ENCODE measurements around the gene RFX1. TPM values are rescaled to one million over a fixed set of nuclear protein-coding genes. Genes with fewer than 3 reads are reported as not detected.

Gene RFX1
- total and polyA plus RNA-seq, 2 of the 13 experiments (the other 11 are each of a cell fraction or from before 2014, with no cell fraction given) = 1.1 to 1.3 TPM

DNA sequence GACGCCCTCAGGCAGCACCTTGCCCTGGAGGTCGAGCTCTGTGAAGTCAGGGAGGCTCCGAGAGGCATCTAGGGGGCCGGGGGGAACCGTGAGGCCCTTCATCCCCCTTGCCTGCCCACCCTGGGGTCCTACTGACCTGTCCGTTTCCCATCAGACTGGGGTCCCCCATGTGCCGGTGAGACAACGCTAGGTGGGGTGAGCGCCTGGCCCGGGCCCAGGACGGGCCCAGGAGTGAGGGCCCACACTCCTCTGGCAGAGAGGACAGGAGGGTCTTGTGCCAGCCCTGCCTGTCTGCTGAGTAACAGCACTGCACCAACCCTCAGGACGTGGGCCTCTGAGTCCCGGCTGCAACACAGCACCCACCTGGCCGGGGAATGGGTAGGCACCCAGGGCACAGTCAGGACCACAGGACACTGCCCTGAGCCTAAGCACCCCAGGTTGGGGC lies 39.4 kb downstream of the RFX1 start:
- FAIRE-seq (no peak), ATAC-seq (no peak), DNase-seq (ENCODE audit: low spot score) (no peak)
- intact Hi-C loops (cut with micrococcal nuclease; ENCODE audit: unreplicated experiment) = no loop called here
- Histone ChIP-seq H3K4me3 (replicated peaks in 1 of 3; ENCODE audit: insufficient read depth in 1 of 3, low read depth in 2 of 3, low read length in 3 of 3) (no peak overlapping the region), H3K4me1 (ENCODE audit: insufficient read depth, low read length) (no peaks in the 10 kb centered on the region), H3K4me2 (ENCODE audit: low read depth, low read length) (no peak overlapping the region), H3K27ac (ENCODE audit: extremely low read length, insufficient read depth, low read length) (no peak overlapping the region), H2AFZ (ENCODE audit: low read length) (no peak overlapping the region), H3K9ac (ENCODE audit: insufficient read depth, low read depth, low read length) (no peak overlapping the region), H3K27me3 (ENCODE audit: control insufficient read depth in 1 of 2, insufficient read depth in 2 of 2, low read length in 2 of 2) (no peaks in the 10 kb centered on the region), H3K36me3 (replicated peaks in 1 of 2; ENCODE audit: control insufficient read depth in 1 of 2, insufficient read depth in 2 of 2, low read length in 2 of 2) (peaks cover 10 to 35% of the 10 kb centered on the region in 2 experiments), H3K9me3 (ENCODE audit: low read length) (no peaks in the 10 kb centered on the region), H4K20me1 (ENCODE audit: insufficient read depth, low read length) (no peaks in the 10 kb centered on the region), H3K79me2 (ENCODE audit: insufficient read depth, low read length) (no peaks in the 10 kb centered on the region)
- ChIA-PET POLR2A (no interaction called here), CTCF (ENCODE audit: low intra/inter-chr PET ratio, low total read pairs) (no interaction called here)
- 80% methylated on average over 2 of the region's 14 CpGs for WGBS (ENCODE audit: low lambda C conversion rate)
- in situ Hi-C loops (cut with HindIII; ENCODE audit: extremely low pct_ligation_motif_present, low pct_unique_long_range_greater_than_20kb) = no loop called here
- TF ChIP-seq ONECUT2 (CRISPR knock-in tag; IDR thresholded peaks at IDR 0.05) = no peak
- TF ChIP-seq, protein P1, sequence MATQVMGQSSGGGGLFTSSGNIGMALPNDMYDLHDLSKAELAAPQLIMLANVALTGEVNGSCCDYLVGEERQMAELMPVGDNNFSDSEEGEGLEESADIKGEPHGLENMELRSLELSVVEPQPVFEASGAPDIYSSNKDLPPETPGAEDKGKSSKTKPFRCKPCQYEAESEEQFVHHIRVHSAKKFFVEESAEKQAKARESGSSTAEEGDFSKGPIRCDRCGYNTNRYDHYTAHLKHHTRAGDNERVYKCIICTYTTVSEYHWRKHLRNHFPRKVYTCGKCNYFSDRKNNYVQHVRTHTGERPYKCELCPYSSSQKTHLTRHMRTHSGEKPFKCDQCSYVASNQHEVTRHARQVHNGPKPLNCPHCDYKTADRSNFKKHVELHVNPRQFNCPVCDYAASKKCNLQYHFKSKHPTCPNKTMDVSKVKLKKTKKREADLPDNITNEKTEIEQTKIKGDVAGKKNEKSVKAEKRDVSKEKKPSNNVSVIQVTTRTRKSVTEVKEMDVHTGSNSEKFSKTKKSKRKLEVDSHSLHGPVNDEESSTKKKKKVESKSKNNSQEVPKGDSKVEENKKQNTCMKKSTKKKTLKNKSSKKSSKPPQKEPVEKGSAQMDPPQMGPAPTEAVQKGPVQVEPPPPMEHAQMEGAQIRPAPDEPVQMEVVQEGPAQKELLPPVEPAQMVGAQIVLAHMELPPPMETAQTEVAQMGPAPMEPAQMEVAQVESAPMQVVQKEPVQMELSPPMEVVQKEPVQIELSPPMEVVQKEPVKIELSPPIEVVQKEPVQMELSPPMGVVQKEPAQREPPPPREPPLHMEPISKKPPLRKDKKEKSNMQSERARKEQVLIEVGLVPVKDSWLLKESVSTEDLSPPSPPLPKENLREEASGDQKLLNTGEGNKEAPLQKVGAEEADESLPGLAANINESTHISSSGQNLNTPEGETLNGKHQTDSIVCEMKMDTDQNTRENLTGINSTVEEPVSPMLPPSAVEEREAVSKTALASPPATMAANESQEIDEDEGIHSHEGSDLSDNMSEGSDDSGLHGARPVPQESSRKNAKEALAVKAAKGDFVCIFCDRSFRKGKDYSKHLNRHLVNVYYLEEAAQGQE (IDR thresholded peaks at IDR 0.05; ENCODE audit: borderline replicate concordance in 1 of 2, low read depth in 1 of 2, low read length in 2 of 2) = no peak
- BruUV-seq (replicated peaks) = no TSS peak

DNA sequence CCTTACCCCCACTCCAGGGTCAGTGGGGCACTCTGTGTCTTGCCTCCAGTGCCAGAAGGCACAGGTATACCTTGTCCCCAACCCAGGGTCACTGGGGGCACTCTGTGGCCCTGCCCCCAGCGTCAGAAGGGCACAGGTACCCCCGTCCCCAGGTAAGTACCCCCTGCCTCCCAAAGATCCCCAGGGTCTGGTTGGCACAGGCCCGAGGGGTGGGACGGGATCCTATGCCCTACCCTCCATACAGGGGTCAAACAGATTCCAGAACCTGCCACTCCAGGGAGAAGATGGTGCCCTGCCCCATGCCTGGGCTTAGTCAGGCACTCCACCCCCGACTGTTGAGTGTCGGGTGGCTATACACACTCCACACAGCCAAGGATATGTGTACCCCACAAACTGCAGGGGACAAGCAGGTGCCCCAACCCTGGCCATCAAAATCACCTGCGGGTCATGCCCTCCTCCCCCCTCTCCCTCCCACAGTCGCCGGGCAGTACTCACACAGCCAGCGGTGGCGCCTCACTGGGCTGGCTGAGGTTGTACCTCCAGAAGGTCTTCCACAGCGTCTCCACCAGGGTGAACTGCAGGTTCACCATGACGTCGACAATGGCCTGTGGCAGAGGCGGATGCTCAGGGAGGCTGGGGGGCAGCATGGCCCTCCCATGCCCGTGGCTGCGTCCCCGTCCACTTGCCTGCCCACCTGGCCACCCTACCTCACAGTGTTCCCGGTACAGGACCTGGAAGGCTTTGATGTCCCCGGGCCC lies 40.0 kb downstream of the RFX1 start:
- POLR2A ChIA-PET = no interaction called here
- in situ Hi-C loops (cut with HindIII; ENCODE audit: extremely low pct_ligation_motif_present, low pct_unique_long_range_greater_than_20kb) = no loop called here

More for the DNA sequence above, 40.0 kb downstream of the RFX1 start:
- FAIRE-seq (no peak), DNase-seq (ENCODE audit: low spot score) (no peak), ATAC-seq (no peak)
- CTCF ChIA-PET (ENCODE audit: low intra/inter-chr PET ratio, low total read pairs) = no interaction called here
- Histone ChIP-seq H3K27me3 (ENCODE audit: control insufficient read depth in 1 of 2, insufficient read depth in 2 of 2, low read length in 2 of 2) (no peaks in the 10 kb centered on the region), H3K4me1 (ENCODE audit: insufficient read depth, low read length) (no peaks in the 10 kb centered on the region), H3K36me3 (replicated peaks in 1 of 2; ENCODE audit: control insufficient read depth in 1 of 2, insufficient read depth in 2 of 2, low read length in 2 of 2) (peaks cover 10 to 35% of the 10 kb centered on the region in 2 experiments), H4K20me1 (ENCODE audit: insufficient read depth, low read length) (no peaks in the 10 kb centered on the region), H3K27ac (ENCODE audit: extremely low read length, insufficient read depth, low read length) (no peak overlapping the region), H2AFZ (ENCODE audit: low read length) (no peak overlapping the region), H3K9ac (ENCODE audit: insufficient read depth, low read depth, low read length) (no peak overlapping the region), H3K79me2 (ENCODE audit: insufficient read depth, low read length) (no peaks in the 10 kb centered on the region), H3K4me3 (replicated peaks in 1 of 3; ENCODE audit: insufficient read depth in 1 of 3, low read depth in 2 of 3, low read length in 3 of 3) (no peak overlapping the region), H3K9me3 (ENCODE audit: low read length) (no peaks in the 10 kb centered on the region), H3K4me2 (ENCODE audit: low read depth, low read length) (no peak overlapping the region)
- BruUV-seq (replicated peaks) = no TSS peak
- TF ChIP-seq NR2F6 (IDR thresholded peaks at IDR 0.05) (no peak), NR2F6 (CRISPR knock-in tag; IDR thresholded peaks at IDR 0.05) (no peak)
- TF ChIP-seq, protein P2, sequence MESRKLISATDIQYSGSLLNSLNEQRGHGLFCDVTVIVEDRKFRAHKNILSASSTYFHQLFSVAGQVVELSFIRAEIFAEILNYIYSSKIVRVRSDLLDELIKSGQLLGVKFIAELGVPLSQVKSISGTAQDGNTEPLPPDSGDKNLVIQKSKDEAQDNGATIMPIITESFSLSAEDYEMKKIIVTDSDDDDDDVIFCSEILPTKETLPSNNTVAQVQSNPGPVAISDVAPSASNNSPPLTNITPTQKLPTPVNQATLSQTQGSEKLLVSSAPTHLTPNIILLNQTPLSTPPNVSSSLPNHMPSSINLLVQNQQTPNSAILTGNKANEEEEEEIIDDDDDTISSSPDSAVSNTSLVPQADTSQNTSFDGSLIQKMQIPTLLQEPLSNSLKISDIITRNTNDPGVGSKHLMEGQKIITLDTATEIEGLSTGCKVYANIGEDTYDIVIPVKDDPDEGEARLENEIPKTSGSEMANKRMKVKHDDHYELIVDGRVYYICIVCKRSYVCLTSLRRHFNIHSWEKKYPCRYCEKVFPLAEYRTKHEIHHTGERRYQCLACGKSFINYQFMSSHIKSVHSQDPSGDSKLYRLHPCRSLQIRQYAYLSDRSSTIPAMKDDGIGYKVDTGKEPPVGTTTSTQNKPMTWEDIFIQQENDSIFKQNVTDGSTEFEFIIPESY (CRISPR knock-in tag; IDR thresholded peaks at IDR 0.05) = peak; percentile 58; the same call in 1 of the 2 replicates
- whole genome bisulfite sequencing (ENCODE audit: low lambda C conversion rate) = 97% methylated on average over 10 of the region's 20 CpGs
- intact Hi-C loops (cut with micrococcal nuclease; ENCODE audit: unreplicated experiment) = no loop called here
